ENCODE data around the gene DCST2. TPM values are rescaled to one million over a fixed set of nuclear protein-coding genes. Genes with fewer than 3 reads are reported as not detected.

DCST2 gene
- total and polyA plus RNA-seq, 2 of the 8 experiments (the other 6 are each of a cell fraction or from before 2014, with no cell fraction given), result 0.43 to 2.1 TPM

- peak overlapping the region; percentile 55 for H4K5ac ChIP-seq (ENCODE audit: insufficient read length, low read depth, low read length)
- DNase-seq (ENCODE audit: low read depth in 1 of 2, low spot score in 2 of 2) (no peak), FAIRE-seq (no peak)
- H3K79me1 ChIP-seq (ENCODE audit: low read depth, low read length), result peaks cover 15% of the 10 kb centered on the region
- H3K4ac ChIP-seq (replicated peaks; ENCODE audit: insufficient read length, low read depth, low read length), result peak overlapping the region; percentile 57
- no peaks in the 10 kb centered on the region for H3K9me3 ChIP-seq (ENCODE audit: insufficient read depth in 2 of 2, low read depth in 1 of 2, low read length in 1 of 2)
- H3K36me3 ChIP-seq (ENCODE audit: control insufficient read depth in 2 of 4, insufficient read depth in 4 of 4, low read length in 3 of 4), result peaks cover 0 to 2% (median 0%) of the 10 kb centered on the region in 4 experiments; a peak in 2 of 8 replicates
- H3K56ac ChIP-seq (replicated peaks; ENCODE audit: insufficient read length, low read depth, low read length), result peak overlapping the region; percentile 63
- peak overlapping the region; percentile 100 for H2BK12ac ChIP-seq (ENCODE audit: low read depth, low read length)
- H4K8ac ChIP-seq (ENCODE audit: extremely low read depth, insufficient read depth, low read length), result peak overlapping the region; percentile 53; the same call in 1 of the 2 replicates
- peak overlapping the region; percentile 79 to 93 for H3K4me2 ChIP-seq (ENCODE audit: insufficient read depth in 1 of 2, low read depth in 2 of 2, low read length in 2 of 2)
- H3K4me1 ChIP-seq (replicated peaks in 1 of 4; ENCODE audit: control insufficient read depth in 3 of 4, insufficient read depth in 4 of 4, low read length in 3 of 4), result peaks cover 6 to 33% (median 23%) of the 10 kb centered on the region in 4 experiments
- peak overlapping the region; percentile 100 for H2BK20ac ChIP-seq (ENCODE audit: low read length)
- H3K9ac ChIP-seq (replicated peaks in 1 of 4; ENCODE audit: extremely low read depth in 1 of 4, low read depth in 3 of 4, low read length in 3 of 4), result peak overlapping the region in 2 of 4 experiments; percentile 19 to 26; a peak in 3 of 7 replicates
- peaks cover 0 to 17% of the 10 kb centered on the region in 2 experiments for H4K20me1 ChIP-seq (replicated peaks in 1 of 2; ENCODE audit: control insufficient read depth in 1 of 2, insufficient read depth in 2 of 2, low read length in 2 of 2)
- peak overlapping the region; percentile 98; the same call in 1 of the 2 replicates for H3K18ac ChIP-seq (ENCODE audit: extremely low read depth, low read length)
- H3K23me2 ChIP-seq (ENCODE audit: low read depth, low read length), result peaks cover 18% of the 10 kb centered on the region; the same call in 1 of the 2 replicates
- H2BK120ac ChIP-seq (replicated peaks; ENCODE audit: low read depth, low read length), result peak overlapping the region; percentile 71
- H3K4me3 ChIP-seq (ENCODE audit: extremely low read depth in 1 of 4, insufficient read depth in 2 of 4, low read depth in 3 of 4, low read length in 4 of 4), result peak overlapping the region; percentile 45 to 99 (median 90)
- H3K23ac ChIP-seq (ENCODE audit: insufficient read length), result no peak overlapping the region
- H2AFZ ChIP-seq (ENCODE audit: low read length), result no peak overlapping the region
- peaks cover 0 to 53% of the 10 kb centered on the region in 2 experiments; a peak in 3 of 4 replicates for H3K79me2 ChIP-seq (ENCODE audit: control insufficient read depth in 1 of 2, insufficient read depth in 2 of 2, low read length in 2 of 2)
- H2BK5ac ChIP-seq (ENCODE audit: low read depth, low read length), result peak overlapping the region; percentile 99
- WGBS, 2 experiments (ENCODE audit: extremely low coverage in 1 of 2, insufficient coverage in 1 of 2, insufficient read length in 1 of 2, insufficient replicate concordance in 2 of 2, low coverage in 1 of 2, low lambda C conversion rate in 2 of 2, missing lambda C conversion rate in 1 of 2), result 36% methylated on average over 5 of the region's 5 CpGs; no CpG with 5 or more reads in 1 of the 2 experiments
- peak overlapping the region; percentile 99 for H2BK15ac ChIP-seq (ENCODE audit: low read length)
- H3K27ac ChIP-seq (ENCODE audit: low read depth, low read length), result 0 out of 2 replicates have a peak overlapping the region, but pooled peaks have one; percentile 21
- CTCF ChIA-PET (ENCODE audit: partially characterized antibody), result interaction anchor here (1.2 to 14.0 kb wide), 9 partner anchors 8 to 202 kb away, joined by 3 to 258 read pairs (median 4); partner anchors contain the start of genes FLAD1 and LENEP
- H3K14ac ChIP-seq (ENCODE audit: insufficient read length), result no peak overlapping the region
- H4K91ac ChIP-seq (replicated peaks; ENCODE audit: insufficient read length, low read length), result peak overlapping the region; percentile 63
- POLR2A ChIA-PET (ENCODE audit: partially characterized antibody), result interaction anchor here (1.0 to 42.8 kb wide), 7 partner anchors 11 to 125 kb away, joined by 3 to 702 read pairs (median 4); partner anchors contain the start of genes CKS1B, FLAD1, LENEP and PBXIP1
- H3K27me3 ChIP-seq (replicated peaks in 1 of 4; ENCODE audit: control insufficient read depth in 3 of 4, extremely low read depth in 1 of 4, insufficient read depth in 3 of 4, low read length in 3 of 4), result no peaks in the 10 kb centered on the region
- peak overlapping the region; percentile 97 for H2AK5ac ChIP-seq (ENCODE audit: low read depth, low read length)
- TF ChIP-seq SP1 (IDR thresholded peaks at IDR 0.05; ENCODE audit: low read depth, low read length) (0 out of 2 replicates have a peak, but pooled peaks have one; percentile 28), CBX5 (IDR thresholded peaks at IDR 0.05; ENCODE audit: low read depth, low read length) (no peak), ASH2L (IDR thresholded peaks at IDR 0.05; ENCODE audit: low read length) (peak; percentile 40), USF2 (IDR thresholded peaks at IDR 0.05; ENCODE audit: low read length) (no peak)
Measured at GRCh38 chr1:155004352-155005075, 29.1 kb downstream of the DCST2 start.

All from H1 (cell line).